ENCODE data around the gene XYLT2. TPM values are rescaled to one million over a fixed set of nuclear protein-coding genes. Genes with fewer than 3 reads are reported as not detected.

XYLT2 gene
- total RNA-seq, 1 donor from 2014 or later, result 41.0 TPM

DNA sequence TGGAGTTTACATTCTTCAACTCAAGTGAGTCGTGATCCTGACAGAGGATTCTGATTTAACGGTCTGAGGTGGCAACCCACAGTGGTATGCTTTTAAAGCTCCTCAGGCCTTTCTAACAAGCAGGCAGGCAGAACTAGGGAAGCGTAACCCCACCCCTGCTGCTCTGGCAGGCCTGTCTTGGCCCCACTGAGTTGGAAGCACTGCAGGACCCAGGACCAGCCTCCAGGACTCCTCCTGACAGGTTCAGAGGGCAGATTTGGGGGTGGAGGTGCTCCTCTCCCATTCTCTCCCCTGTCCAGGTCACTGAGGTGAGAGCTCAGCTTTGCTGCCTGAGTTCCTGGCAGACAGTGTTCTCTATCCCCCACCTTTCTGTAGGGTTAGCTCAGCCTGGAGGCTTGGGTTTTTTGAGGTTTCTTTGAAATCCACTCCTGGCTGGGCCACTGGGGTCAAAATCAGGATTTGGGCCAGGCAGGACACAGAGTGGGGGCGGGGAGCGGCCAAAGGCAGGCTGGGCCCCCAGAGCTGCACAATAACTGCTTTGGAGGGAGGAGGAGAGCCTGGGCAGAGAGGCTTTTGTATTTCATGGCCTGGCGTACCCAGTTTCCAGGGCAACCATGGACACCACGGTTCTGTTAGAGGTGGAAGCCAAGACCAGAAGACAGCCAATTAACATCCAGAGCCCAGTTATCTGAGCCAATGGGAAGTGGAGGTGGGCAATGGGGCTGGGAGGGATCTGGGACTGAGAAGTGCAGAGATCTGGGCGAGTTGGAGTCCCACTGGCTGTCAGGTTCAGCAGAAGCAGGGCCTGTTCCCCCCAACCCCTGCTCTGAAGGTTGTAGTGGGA, 17.5 kb downstream of the XYLT2 start:
- DNase-seq (ENCODE audit: low read depth) (peak; percentile 40), FAIRE-seq (no peak)
- Mint-ChIP-seq H3K9me3 (ENCODE audit: unreplicated experiment) (no peaks in the 10 kb centered on the region), H3K27ac (ENCODE audit: unreplicated experiment) (peak overlapping the region; percentile 71), H3K4me3 (ENCODE audit: unreplicated experiment) (peak overlapping the region; percentile 69), H3K27me3 (ENCODE audit: low read depth, unreplicated experiment) (no peaks in the 10 kb centered on the region), H3K36me3 (ENCODE audit: low read depth, unreplicated experiment) (peaks cover 11% of the 10 kb centered on the region), H3K4me1 (ENCODE audit: low read depth, unreplicated experiment) (peaks cover 31% of the 10 kb centered on the region)
- Histone ChIP-seq H3K9me3 (ENCODE audit: insufficient read depth, low read depth, low read length) (no peaks in the 10 kb centered on the region), H2AFZ (ENCODE audit: low read depth, low read length) (no peak overlapping the region), H3K9ac (ENCODE audit: low read length) (no peak overlapping the region), H3K79me2 (ENCODE audit: insufficient read depth, low read length) (no peaks in the 10 kb centered on the region), H4K20me1 (ENCODE audit: insufficient read depth, low read length) (peaks cover 31% of the 10 kb centered on the region), H3K27me3 (ENCODE audit: insufficient read depth, low read length) (no peaks in the 10 kb centered on the region), H3K4me3 (ENCODE audit: insufficient read depth, low read depth, low read length) (no peak overlapping the region), H3K36me3 (ENCODE audit: insufficient read depth, low read length) (peaks cover 16% of the 10 kb centered on the region), H3K4me2 (ENCODE audit: low read length) (no peak overlapping the region), H3K4me1 (ENCODE audit: insufficient read depth, low read length) (peaks cover 9% of the 10 kb centered on the region), H3K27ac (ENCODE audit: low read depth, low read length) (no peak overlapping the region)
- TF ChIP-seq, protein P1, sequence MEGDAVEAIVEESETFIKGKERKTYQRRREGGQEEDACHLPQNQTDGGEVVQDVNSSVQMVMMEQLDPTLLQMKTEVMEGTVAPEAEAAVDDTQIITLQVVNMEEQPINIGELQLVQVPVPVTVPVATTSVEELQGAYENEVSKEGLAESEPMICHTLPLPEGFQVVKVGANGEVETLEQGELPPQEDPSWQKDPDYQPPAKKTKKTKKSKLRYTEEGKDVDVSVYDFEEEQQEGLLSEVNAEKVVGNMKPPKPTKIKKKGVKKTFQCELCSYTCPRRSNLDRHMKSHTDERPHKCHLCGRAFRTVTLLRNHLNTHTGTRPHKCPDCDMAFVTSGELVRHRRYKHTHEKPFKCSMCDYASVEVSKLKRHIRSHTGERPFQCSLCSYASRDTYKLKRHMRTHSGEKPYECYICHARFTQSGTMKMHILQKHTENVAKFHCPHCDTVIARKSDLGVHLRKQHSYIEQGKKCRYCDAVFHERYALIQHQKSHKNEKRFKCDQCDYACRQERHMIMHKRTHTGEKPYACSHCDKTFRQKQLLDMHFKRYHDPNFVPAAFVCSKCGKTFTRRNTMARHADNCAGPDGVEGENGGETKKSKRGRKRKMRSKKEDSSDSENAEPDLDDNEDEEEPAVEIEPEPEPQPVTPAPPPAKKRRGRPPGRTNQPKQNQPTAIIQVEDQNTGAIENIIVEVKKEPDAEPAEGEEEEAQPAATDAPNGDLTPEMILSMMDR (IDR thresholded peaks at IDR 0.05; ENCODE audit: insufficient read depth, low read depth, low read length), result no peak
- TF ChIP-seq EZH2 (IDR thresholded peaks at IDR 0.05; ENCODE audit: insufficient read depth, low read length), result no peak

DNA sequence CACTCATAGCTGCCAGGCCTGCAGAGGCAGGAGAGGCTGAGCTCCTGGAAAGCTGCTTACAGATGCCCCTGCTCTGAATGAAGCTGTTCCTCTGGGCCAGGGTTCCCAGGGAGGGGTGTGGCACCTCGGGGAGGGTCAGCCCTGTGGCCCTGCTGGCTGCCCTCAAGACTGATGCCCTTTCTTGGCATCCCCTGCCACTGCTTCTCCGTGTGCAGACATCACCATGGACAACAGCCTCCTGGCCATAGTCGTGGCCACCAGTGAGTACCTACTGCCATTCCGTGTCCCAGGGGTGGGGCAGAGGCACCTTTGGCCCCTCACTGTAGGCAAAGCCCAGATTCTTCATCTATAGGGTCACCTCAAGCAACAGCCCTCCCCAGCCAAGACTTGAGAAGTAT, 18.1 kb downstream of the XYLT2 start:
- Histone ChIP-seq H3K36me3 (ENCODE audit: insufficient read depth, low read length) (peaks cover 17% of the 10 kb centered on the region), H3K27me3 (ENCODE audit: insufficient read depth, low read length) (no peaks in the 10 kb centered on the region), H3K9me3 (ENCODE audit: insufficient read depth, low read depth, low read length) (no peaks in the 10 kb centered on the region), H3K4me2 (ENCODE audit: low read length) (no peak overlapping the region), H4K20me1 (ENCODE audit: insufficient read depth, low read length) (peaks cover 31% of the 10 kb centered on the region), H3K4me3 (ENCODE audit: insufficient read depth, low read depth, low read length) (no peak overlapping the region), H2AFZ (ENCODE audit: low read depth, low read length) (no peak overlapping the region), H3K4me1 (ENCODE audit: insufficient read depth, low read length) (peaks cover 9% of the 10 kb centered on the region), H3K79me2 (ENCODE audit: insufficient read depth, low read length) (no peaks in the 10 kb centered on the region), H3K27ac (ENCODE audit: low read depth, low read length) (no peak overlapping the region), H3K9ac (ENCODE audit: low read length) (no peak overlapping the region)
- no peaks in the 10 kb centered on the region for H3K27me3 Mint-ChIP-seq (ENCODE audit: low read depth, unreplicated experiment)
- no peak for DNase-seq (ENCODE audit: low read depth)
- peak overlapping the region; percentile 47 for H3K27ac Mint-ChIP-seq (ENCODE audit: unreplicated experiment)
- peaks cover 31% of the 10 kb centered on the region for H3K4me1 Mint-ChIP-seq (ENCODE audit: low read depth, unreplicated experiment)
- no peak for FAIRE-seq
- no peaks in the 10 kb centered on the region for H3K9me3 Mint-ChIP-seq (ENCODE audit: unreplicated experiment)
- H3K4me3 Mint-ChIP-seq (ENCODE audit: unreplicated experiment), result no peak overlapping the region
- H3K36me3 Mint-ChIP-seq (ENCODE audit: low read depth, unreplicated experiment), result peaks cover 11% of the 10 kb centered on the region
- TF ChIP-seq EZH2 (IDR thresholded peaks at IDR 0.05; ENCODE audit: insufficient read depth, low read length), result no peak
- TF ChIP-seq, protein P1 (IDR thresholded peaks at IDR 0.05; ENCODE audit: insufficient read depth, low read depth, low read length), result no peak

DNA sequence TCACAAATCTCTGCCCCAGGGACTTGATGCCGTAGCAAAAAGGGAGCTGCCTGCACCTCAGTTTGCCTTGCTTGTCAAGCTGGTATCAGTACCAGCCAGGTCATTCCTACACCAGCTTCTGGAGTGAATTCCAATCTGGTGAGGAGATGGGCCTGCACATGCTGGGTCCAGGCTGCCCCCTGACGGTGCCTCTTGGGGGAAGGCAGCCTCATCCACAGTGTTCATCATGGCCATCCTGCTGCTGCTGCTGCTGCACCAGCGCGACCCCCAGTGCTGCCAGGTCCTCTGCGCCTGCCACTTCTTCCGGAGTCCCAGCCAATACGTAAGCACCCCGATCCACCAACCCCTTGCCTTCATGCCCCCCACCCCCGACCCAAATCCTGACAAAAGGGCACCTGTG, 18.8 kb downstream of the XYLT2 start:
- no peak for TF ChIP-seq EZH2 (IDR thresholded peaks at IDR 0.05; ENCODE audit: insufficient read depth, low read length)
- TF ChIP-seq, protein P1 (IDR thresholded peaks at IDR 0.05; ENCODE audit: insufficient read depth, low read depth, low read length), result peak; percentile 8
- Mint-ChIP-seq H3K4me3 (ENCODE audit: unreplicated experiment) (peak overlapping the region; percentile 57), H3K27me3 (ENCODE audit: low read depth, unreplicated experiment) (no peaks in the 10 kb centered on the region), H3K4me1 (ENCODE audit: low read depth, unreplicated experiment) (peaks cover 31% of the 10 kb centered on the region), H3K36me3 (ENCODE audit: low read depth, unreplicated experiment) (peaks cover 9% of the 10 kb centered on the region), H3K27ac (ENCODE audit: unreplicated experiment) (peak overlapping the region; percentile 90), H3K9me3 (ENCODE audit: unreplicated experiment) (no peaks in the 10 kb centered on the region)
- H3K79me2 ChIP-seq (ENCODE audit: insufficient read depth, low read length), result no peaks in the 10 kb centered on the region
- H3K9ac ChIP-seq (ENCODE audit: low read length), result no peak overlapping the region
- no peak overlapping the region for H3K4me3 ChIP-seq (ENCODE audit: insufficient read depth, low read depth, low read length)
- peak overlapping the region; percentile 8 for H3K4me2 ChIP-seq (ENCODE audit: low read length)
- peaks cover 31% of the 10 kb centered on the region for H4K20me1 ChIP-seq (ENCODE audit: insufficient read depth, low read length)
- peaks cover 23% of the 10 kb centered on the region for H3K36me3 ChIP-seq (ENCODE audit: insufficient read depth, low read length)
- H3K27me3 ChIP-seq (ENCODE audit: insufficient read depth, low read length), result no peaks in the 10 kb centered on the region
- H2AFZ ChIP-seq (ENCODE audit: low read depth, low read length), result no peak overlapping the region
- DNase-seq (ENCODE audit: low read depth) (peak; percentile 33), FAIRE-seq (no peak)
- H3K27ac ChIP-seq (ENCODE audit: low read depth, low read length), result no peak overlapping the region
- H3K4me1 ChIP-seq (ENCODE audit: insufficient read depth, low read length), result peaks cover 9% of the 10 kb centered on the region
- H3K9me3 ChIP-seq (ENCODE audit: insufficient read depth, low read depth, low read length), result no peaks in the 10 kb centered on the region

All from astrocyte (in vitro differentiated cells and primary cell).